Subcutaneous preadipocyte (primary cell): Measurements from ENCODE around the gene MAD2L2. TPM values are rescaled to one million over a fixed set of nuclear protein-coding genes. Genes with fewer than 3 reads are reported as not detected.

ENCODE experiments used
- total RNA-seq: library from RNA; depleted of rRNA; stranded (reverse); fragments of >200 nt; gene quantifications from 2 replicates; pipeline ENCODE4 v1.2.3, GENCODE V29; 2012

MAD2L2 gene
- 36.6 and 41.2 TPM in 2 replicates for total RNA-seq

DNA sequence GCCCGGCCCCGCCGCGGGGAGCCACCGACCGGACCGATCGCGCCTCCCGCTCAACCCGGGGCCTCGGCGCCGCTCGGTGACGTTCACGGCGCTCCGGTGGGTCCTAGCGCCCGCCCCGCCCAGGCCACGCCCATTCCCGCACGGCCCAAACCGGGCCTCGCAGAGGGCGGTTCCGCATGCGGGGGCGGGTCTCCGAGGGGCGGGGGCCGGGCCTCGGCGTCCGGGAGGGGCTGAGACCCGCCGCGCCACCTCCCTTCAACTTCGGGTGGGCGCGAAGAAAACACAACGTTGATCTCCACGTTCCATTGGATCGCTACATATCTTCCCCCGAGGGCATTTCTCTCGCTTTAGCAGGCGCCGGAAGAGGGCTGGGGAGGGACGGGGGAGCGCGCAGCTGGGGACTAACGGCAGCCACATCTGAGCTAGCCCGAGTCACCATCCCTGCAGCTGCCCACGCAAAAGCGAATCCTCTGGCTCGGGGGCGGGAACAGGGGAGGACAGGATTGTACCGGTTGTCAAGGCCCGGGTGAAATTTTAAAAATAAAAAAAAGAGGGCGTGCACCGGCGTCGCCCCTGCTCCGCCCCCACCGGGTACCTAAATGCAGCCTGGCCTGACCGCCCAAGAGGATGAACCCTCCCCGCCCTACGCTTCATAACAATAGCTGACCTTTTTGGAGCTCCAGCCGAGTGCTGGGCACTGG lies at the start of gene MAD2L2:
TSS of gene MAD2L2 (minus strand) at position 78 of the 701 bp plus-strand sequence. CDS start 547 bp downstream, outside the sequence.

GRCh38 chr1:11691302-11691914 lies 10.5 kb upstream of the MAD2L2 start, which contains the start of gene DRAXIN:
DRAXIN (plus strand) TSS chr1:11691710; CDS start chr1:11706259, 14,549 bp downstream.

GRCh38 chr1:11654137-11654938 lies 26.6 kb downstream of the MAD2L2 start, which contains the start of the genes FBXO2 and FBXO44:
FBXO2 (minus strand) TSS chr1:11654429; CDS start chr1:11654340, 89 bp downstream.
FBXO44 (plus strand) TSS chr1:11654877; CDS start chr1:11655836, 959 bp downstream.

Other genes with a start within 250 kb of the MAD2L2 start
- under 0.01 TPM in 1 of 2 replicates, not detected in the other for gene DISP3, start 202.0 kb downstream of the MAD2L2 start, total RNA-seq
- under 0.01 TPM in 1 of 2 replicates, not detected in the other for gene FBXO2, start 26.7 kb downstream of the MAD2L2 start, total RNA-seq
- 8.0 and 8.1 TPM in 2 replicates for gene FBXO44, start 26.3 kb downstream of the MAD2L2 start, total RNA-seq
- 2.2 and 2.9 TPM in 2 replicates for gene FBXO6, start 16.9 kb downstream of the MAD2L2 start, total RNA-seq
- under 0.01 TPM in 2 replicates for gene DRAXIN, start 10.6 kb upstream of the MAD2L2 start, total RNA-seq
- 34.2 and 45.6 TPM in 2 replicates for gene AGTRAP, start 55.0 kb upstream of the MAD2L2 start, total RNA-seq
- gene C1orf167, start 81.0 kb upstream of the MAD2L2 start, total RNA-seq, result not detected in 2 replicates
- gene MTHFR, start 124.8 kb upstream of the MAD2L2 start, total RNA-seq, result 26.6 and 32.0 TPM in 2 replicates
- 15.1 and 23.7 TPM in 2 replicates for gene CLCN6, start 125.0 kb upstream of the MAD2L2 start, total RNA-seq
- gene NPPA, start 166.6 kb upstream of the MAD2L2 start, total RNA-seq, result not detected in 2 replicates
- not detected in 2 replicates for gene NPPB, start 177.8 kb upstream of the MAD2L2 start, total RNA-seq
- gene KIAA2013, start 245.3 kb upstream of the MAD2L2 start, total RNA-seq, result 49.6 and 58.6 TPM in 2 replicates